Measurements from ENCODE around the gene XPNPEP3. TPM values are rescaled to one million over a fixed set of nuclear protein-coding genes. Genes with fewer than 3 reads are reported as not detected.

Gene XPNPEP3
- total RNA-seq, 2 donors from 2014 or later: 6.9 to 14.3 TPM

- TF ChIP-seq CTCF (IDR thresholded peaks at IDR 0.05) (peak; percentile 38 to 89 (median 83)), POLR2A (IDR thresholded peaks at IDR 0.05) (no peak)
- Histone ChIP-seq H3K4me3 (no peak overlapping the region), H3K27ac (no peak overlapping the region), H3K27me3 (no peaks in the 10 kb centered on the region), H3K4me1 (no peaks in the 10 kb centered on the region), H3K9me3 (no peaks in the 10 kb centered on the region), H3K36me3 (replicated peaks in 1 of 2; ENCODE audit: insufficient read depth in 1 of 2, low read depth in 2 of 2) (peaks cover 10 to 16% of the 10 kb centered on the region in 2 donors)
- intact Hi-C loops (cut with DNase I): loop anchor here (10.0 kb wide), 1 partner anchor 312 kb away; no protein-coding TSS in a partner anchor
- DNase-seq: peak in 1 of 4 donors; percentile 21
- WGBS, 2 donors: 50 to 51% methylated on average over 5 of the region's 5 CpGs
- ATAC-seq: peak; percentile 77
Observed at GRCh38 chr22:40922484-40923303, 65.7 kb downstream of the XPNPEP3 start.

- Histone ChIP-seq H3K4me1 (no peaks in the 10 kb centered on the region), H3K9me3 (no peaks in the 10 kb centered on the region), H3K27me3 (no peaks in the 10 kb centered on the region), H3K36me3 (replicated peaks in 1 of 2; ENCODE audit: insufficient read depth in 1 of 2, low read depth in 2 of 2) (peaks cover 10 to 16% of the 10 kb centered on the region in 2 donors), H3K27ac (no peak overlapping the region), H3K4me3 (no peak overlapping the region)
- intact Hi-C loops (cut with DNase I): loop anchor here (10.0 kb wide), 1 partner anchor 306 kb away; no protein-coding TSS in a partner anchor
- ATAC-seq: no peak
- TF ChIP-seq CTCF (IDR thresholded peaks at IDR 0.05) (no peak), POLR2A (IDR thresholded peaks at IDR 0.05) (no peak)
- 80 to 81% methylated on average over 1 of the region's 1 CpG for WGBS, 2 donors
- DNase-seq: no peak
Observed at GRCh38 chr22:40928657-40929056, 71.7 kb downstream of the XPNPEP3 start.

GRCh38 chr22:40932396-40932795, 75.4 kb downstream of the XPNPEP3 start:
- ATAC-seq: no peak

GRCh38 chr22:40939202-40939601, 82.3 kb downstream of the XPNPEP3 start:
- no peaks in the 10 kb centered on the region for H3K9me3 ChIP-seq

More at GRCh38 chr22:40932396-40932795, 75.4 kb downstream of the XPNPEP3 start:
- Histone ChIP-seq H3K36me3 (replicated peaks in 1 of 2; ENCODE audit: insufficient read depth in 1 of 2, low read depth in 2 of 2) (no peaks in the 10 kb centered on the region), H3K9me3 (no peaks in the 10 kb centered on the region), H3K4me1 (no peaks in the 10 kb centered on the region), H3K27ac (no peak overlapping the region), H3K27me3 (no peaks in the 10 kb centered on the region), H3K4me3 (no peak overlapping the region)
- intact Hi-C loops (cut with DNase I): no loop called here
- TF ChIP-seq POLR2A (IDR thresholded peaks at IDR 0.05) (no peak), CTCF (IDR thresholded peaks at IDR 0.05) (no peak)
- WGBS, 2 donors: 88 to 96% methylated on average over 2 of the region's 2 CpGs
- no peak for DNase-seq

More at GRCh38 chr22:40939202-40939601, 82.3 kb downstream of the XPNPEP3 start:
- DNase-seq (no peak), ATAC-seq (no peak)
- no peak for TF ChIP-seq CTCF (IDR thresholded peaks at IDR 0.05)
- no peak for TF ChIP-seq POLR2A (IDR thresholded peaks at IDR 0.05)
- intact Hi-C loops (cut with DNase I): no loop called here
- Histone ChIP-seq H3K36me3 (replicated peaks in 1 of 2; ENCODE audit: insufficient read depth in 1 of 2, low read depth in 2 of 2) (no peaks in the 10 kb centered on the region), H3K27me3 (no peaks in the 10 kb centered on the region), H3K4me1 (no peaks in the 10 kb centered on the region), H3K27ac (no peak overlapping the region), H3K4me3 (no peak overlapping the region)
- 85 to 88% methylated on average over 2 of the region's 2 CpGs for WGBS, 2 donors
